HG03432 (cell line): ENCODE measurements around the gene SHC4.
A peak's percentile ranks its signal among the peaks of the same experiment; 100 is the strongest.

Experiments used
- ATAC-seq: cut with Tn5 transposase; IDR thresholded peaks from one replicate; pipeline ENCODE4 v1.9.1; 2021; ENCODE audit warnings: mild to moderate bottlenecking, moderate library complexity; ENCODE audit not compliant: unreplicated experiment

Gene SHC4

GRCh38 chr15:48888191-48888590 is 75.5 kb downstream of the SHC4 start:
- no peak for ATAC-seq

GRCh38 chr15:48887144-48887543 is 76.6 kb downstream of the SHC4 start:
- no peak for ATAC-seq

- ATAC-seq, result no peak
These were observed 80.0 kb downstream of the SHC4 start for GRCh38 chr15:48883699-48884098.

GRCh38 chr15:48880070-48880634 is 83.6 kb downstream of the SHC4 start:
- ATAC-seq, result no peak

- ATAC-seq, result peak; percentile 98
These were observed 85.8 kb downstream of the SHC4 start, which contains the start of gene EID1 for GRCh38 chr15:48877630-48878595. EID1 (plus strand) TSS chr15:48878134; CDS start chr15:48878177, 43 bp downstream.

GRCh38 chr15:48876057-48876456 is 87.7 kb downstream of the SHC4 start:
- no peak for ATAC-seq

- ATAC-seq, result no peak
These were observed 88.3 kb downstream of the SHC4 start for GRCh38 chr15:48875241-48875960.

- ATAC-seq, result no peak
These were observed 91.1 kb downstream of the SHC4 start for GRCh38 chr15:48872632-48873031.

GRCh38 chr15:48871542-48871941 is 92.2 kb downstream of the SHC4 start:
- no peak for ATAC-seq

GRCh38 chr15:48869966-48870365 is 93.8 kb downstream of the SHC4 start:
- no peak for ATAC-seq

GRCh38 chr15:48868536-48868935 is 95.2 kb downstream of the SHC4 start:
- no peak for ATAC-seq

GRCh38 chr15:48868023-48868422 is 95.7 kb downstream of the SHC4 start:
- no peak for ATAC-seq

- ATAC-seq, result no peak
These were observed 97.6 kb downstream of the SHC4 start for GRCh38 chr15:48866141-48866563.

- ATAC-seq, result no peak
These were observed 98.2 kb downstream of the SHC4 start for GRCh38 chr15:48865370-48866079.

- peak; percentile 35 for ATAC-seq
These were observed 101.0 kb downstream of the SHC4 start for GRCh38 chr15:48862705-48863104.

- ATAC-seq, result no peak
These were observed 101.8 kb downstream of the SHC4 start for GRCh38 chr15:48861813-48862431.

- ATAC-seq, result no peak
These were observed 104.3 kb downstream of the SHC4 start for GRCh38 chr15:48859426-48859825.

GRCh38 chr15:48858401-48858800 is 105.3 kb downstream of the SHC4 start:
- no peak for ATAC-seq

- ATAC-seq, result no peak
These were observed 106.8 kb downstream of the SHC4 start for GRCh38 chr15:48856942-48857341.
